Smooth muscle cell (in vitro differentiated cells): ENCODE data around the gene CMIP. TPM values are rescaled to one million over a fixed set of nuclear protein-coding genes. Genes with fewer than 3 reads are reported as not detected.
A peak's percentile ranks its signal among the peaks of the same experiment; 100 is the strongest.

Source experiments
- DNase-seq: peaks from one replicate; lab custom pipeline; 2025; ENCODE audit not compliant: unreplicated experiment; lab: John Stamatoyannopoulos, UW
- H2AFZ ChIP-seq: fragments of 200-600 bp; sonication (generic); 2 replicates; pipeline ENCODE4 v1.6.0; 2016; ENCODE audit warnings: antibody characterized with exemption, low read depth, mild to moderate bottlenecking
- H3F3A ChIP-seq: fragments of 200-600 bp; sonication (generic); 2 replicates; pipeline ENCODE4 v1.6.0; 2017; ENCODE audit warnings: antibody characterized with exemption, low read depth
- H3K27ac ChIP-seq: fragments of 200-600 bp; sonication (generic); 2 replicates; pipeline ENCODE4 v1.5.1; 2016; ENCODE audit warnings: low read depth, mild to moderate bottlenecking
- H3K27me3 ChIP-seq: fragments of 200-600 bp; sonication (generic); 2 replicates; pipeline ENCODE4 v1.6.1; 2016; ENCODE audit warnings: low read depth, mild to moderate bottlenecking
- H3K36me3 ChIP-seq: fragments of 200-600 bp; sonication (generic); 2 replicates; pipeline ENCODE4 v1.5.1; 2016; ENCODE audit warnings: low read depth
- H3K4me1 ChIP-seq: fragments of 200-600 bp; sonication (generic); 2 replicates; pipeline ENCODE4 v1.5.1; 2016; ENCODE audit warnings: low read depth
- H3K4me2 ChIP-seq: fragments of 200-600 bp; sonication (generic); 2 replicates; pipeline ENCODE4 v1.6.0; 2016; ENCODE audit warnings: mild to moderate bottlenecking
- H3K4me3 ChIP-seq: fragments of 200-600 bp; sonication (generic); 2 replicates; pipeline ENCODE4 v1.5.1; 2016; ENCODE audit warnings: mild to moderate bottlenecking
- H3K79me2 ChIP-seq: fragments of 200-600 bp; sonication (generic); 2 replicates; pipeline ENCODE4 v1.6.0; 2016; ENCODE audit warnings: low read depth, mild to moderate bottlenecking
- H3K9ac ChIP-seq: fragments of 200-600 bp; sonication (generic); 2 replicates; pipeline ENCODE4 v1.6.0; 2016; ENCODE audit warnings: low read depth
- H3K9me3 ChIP-seq: fragments of 200-600 bp; sonication (generic); replicated peaks from 2 replicates; pipeline ENCODE4 v1.5.1; 2016; ENCODE audit warnings: low read depth
- H4K20me1 ChIP-seq: fragments of 200-600 bp; sonication (generic); 2 replicates; pipeline ENCODE4 v1.6.0; 2016; ENCODE audit warnings: low read depth
- CTCF ChIP-seq: fragments of 200-600 bp; sonication (generic); IDR thresholded peaks from 2 replicates; pipeline ENCODE4 v1.5.1; 2017; ENCODE audit warnings: borderline replicate concordance, mild to moderate bottlenecking, antibody characterized with exemption; ENCODE audit not compliant: insufficient read depth, poor library complexity, severe bottlenecking
- WGBS: methylation state at CpG from one replicate; pipeline ENCODE4 v1.1.7; 2016; ENCODE audit warnings: low lambda C conversion rate; 5-methylcytosine and 5-hydroxymethylcytosine counted together
- polyA plus RNA-seq: library from polyadenylated mRNA; unstranded; fragments of >200 nt; fragmentation: Nextera tagmentation; extraction: Ambion mirVana; gene quantifications from 2 replicates; pipeline ENCODE4 v1.2.1, GENCODE V29; 2016
- total RNA-seq: library from RNA; depleted of rRNA; stranded (reverse); fragments of >200 nt; gene quantifications from 2 replicates; pipeline ENCODE4 v1.2.3, GENCODE V29; 2014

The CMIP gene
- total and polyA plus RNA-seq, 2 experiments from 2014 or later = 2.5 to 44.5 TPM

- H3K4me2 ChIP-seq = no peak overlapping the region
- no peak overlapping the region for H3K9ac ChIP-seq
- TF ChIP-seq CTCF = no peak
- H3K27ac ChIP-seq = peak overlapping the region; percentile 99
- H3F3A ChIP-seq = peaks cover 5% of the 10 kb centered on the region
- H3K27me3 ChIP-seq = no peaks in the 10 kb centered on the region
- H3K9me3 ChIP-seq = no peaks in the 10 kb centered on the region
- H3K36me3 ChIP-seq = no peaks in the 10 kb centered on the region
- H3K79me2 ChIP-seq = peaks cover 81% of the 10 kb centered on the region
- no peak overlapping the region for H3K4me3 ChIP-seq
- 90% methylated on average over 10 of the region's 10 CpGs for WGBS
- H2AFZ ChIP-seq = no peak overlapping the region
- peaks cover 11% of the 10 kb centered on the region for H3K4me1 ChIP-seq
- H4K20me1 ChIP-seq = peaks cover 37% of the 10 kb centered on the region
- no peak for DNase-seq
These were observed 109.4 kb downstream of the CMIP start for GRCh38 chr16:81553814-81554675.

GRCh38 chr16:81554979-81555378 lies 110.4 kb downstream of the CMIP start:
- peaks cover 5% of the 10 kb centered on the region for H3F3A ChIP-seq
- TF ChIP-seq CTCF = no peak
- no peak for DNase-seq
- no peaks in the 10 kb centered on the region for H3K27me3 ChIP-seq
- peaks cover 11% of the 10 kb centered on the region for H3K4me1 ChIP-seq
- H3K4me3 ChIP-seq = no peak overlapping the region
- H4K20me1 ChIP-seq = peaks cover 46% of the 10 kb centered on the region
- no peak overlapping the region for H3K4me2 ChIP-seq
- no peak overlapping the region for H2AFZ ChIP-seq
- peaks cover 81% of the 10 kb centered on the region for H3K79me2 ChIP-seq
- no peaks in the 10 kb centered on the region for H3K36me3 ChIP-seq
- H3K27ac ChIP-seq = no peak overlapping the region
- H3K9ac ChIP-seq = no peak overlapping the region
- WGBS = 86% methylated on average over 5 of the region's 5 CpGs
- no peaks in the 10 kb centered on the region for H3K9me3 ChIP-seq

DNA sequence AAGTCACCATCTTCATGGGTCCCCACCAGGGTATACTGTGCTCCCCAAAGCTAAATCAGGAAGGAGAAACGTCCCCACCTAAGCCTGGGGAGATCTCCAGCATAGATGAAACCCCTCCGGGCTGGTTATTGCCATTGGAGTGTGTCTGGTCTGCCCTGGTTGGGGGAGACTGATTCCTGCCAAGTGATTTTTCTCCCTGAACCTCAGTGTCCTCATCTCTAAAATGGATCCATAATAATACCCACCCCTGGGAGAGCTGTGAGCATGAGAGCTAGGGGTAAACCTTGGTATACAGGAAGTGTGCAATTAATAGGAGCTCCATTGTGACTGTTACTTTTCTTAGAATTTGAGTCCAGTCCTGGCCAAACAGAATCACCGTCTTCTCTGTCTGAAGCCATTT lies 111.1 kb downstream of the CMIP start:
- H3F3A ChIP-seq = peaks cover 5% of the 10 kb centered on the region
- no peaks in the 10 kb centered on the region for H3K9me3 ChIP-seq
- no peak overlapping the region for H2AFZ ChIP-seq
- no peak overlapping the region for H3K4me2 ChIP-seq
- H3K36me3 ChIP-seq = no peaks in the 10 kb centered on the region
- peaks cover 78% of the 10 kb centered on the region for H3K79me2 ChIP-seq
- DNase-seq = no peak
- H3K4me1 ChIP-seq = peaks cover 11% of the 10 kb centered on the region
- no peak overlapping the region for H3K9ac ChIP-seq
- WGBS = 96% methylated on average over 3 of the region's 3 CpGs
- H4K20me1 ChIP-seq = peaks cover 50% of the 10 kb centered on the region
- no peak for TF ChIP-seq CTCF
- H3K27me3 ChIP-seq = no peaks in the 10 kb centered on the region
- H3K4me3 ChIP-seq = no peak overlapping the region
- H3K27ac ChIP-seq = no peak overlapping the region
